ENCODE measurements around the gene NELL1. TPM values are rescaled to one million over a fixed set of nuclear protein-coding genes. Genes with fewer than 3 reads are reported as not detected.

Gene NELL1
- total RNA-seq, 2 donors from 2014 or later = 0.19 TPM; not detected in 1

DNA sequence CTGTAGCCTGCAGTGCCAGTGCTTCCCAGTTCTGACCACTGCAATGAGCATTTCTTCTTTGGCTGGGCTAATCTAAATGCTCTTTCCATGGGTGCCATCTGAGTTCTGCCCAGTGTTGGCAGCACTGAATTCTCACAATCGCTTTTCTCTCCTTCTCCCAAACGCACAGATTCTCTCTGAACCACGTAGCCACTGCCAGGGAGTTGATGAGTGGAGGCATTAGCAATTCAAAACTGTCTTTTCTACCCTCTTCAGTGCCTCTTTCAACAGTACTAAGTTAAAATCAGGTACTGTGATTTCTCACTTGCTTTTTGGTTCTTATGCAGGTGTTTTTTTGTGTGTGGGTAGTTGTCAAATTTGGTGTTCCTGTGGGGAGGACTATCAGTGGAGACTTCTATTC, 778.5 kb downstream of the NELL1 start:
- TF ChIP-seq, protein P1, sequence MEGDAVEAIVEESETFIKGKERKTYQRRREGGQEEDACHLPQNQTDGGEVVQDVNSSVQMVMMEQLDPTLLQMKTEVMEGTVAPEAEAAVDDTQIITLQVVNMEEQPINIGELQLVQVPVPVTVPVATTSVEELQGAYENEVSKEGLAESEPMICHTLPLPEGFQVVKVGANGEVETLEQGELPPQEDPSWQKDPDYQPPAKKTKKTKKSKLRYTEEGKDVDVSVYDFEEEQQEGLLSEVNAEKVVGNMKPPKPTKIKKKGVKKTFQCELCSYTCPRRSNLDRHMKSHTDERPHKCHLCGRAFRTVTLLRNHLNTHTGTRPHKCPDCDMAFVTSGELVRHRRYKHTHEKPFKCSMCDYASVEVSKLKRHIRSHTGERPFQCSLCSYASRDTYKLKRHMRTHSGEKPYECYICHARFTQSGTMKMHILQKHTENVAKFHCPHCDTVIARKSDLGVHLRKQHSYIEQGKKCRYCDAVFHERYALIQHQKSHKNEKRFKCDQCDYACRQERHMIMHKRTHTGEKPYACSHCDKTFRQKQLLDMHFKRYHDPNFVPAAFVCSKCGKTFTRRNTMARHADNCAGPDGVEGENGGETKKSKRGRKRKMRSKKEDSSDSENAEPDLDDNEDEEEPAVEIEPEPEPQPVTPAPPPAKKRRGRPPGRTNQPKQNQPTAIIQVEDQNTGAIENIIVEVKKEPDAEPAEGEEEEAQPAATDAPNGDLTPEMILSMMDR (IDR thresholded peaks at IDR 0.05) = no peak
- Histone ChIP-seq H3K9me3 (no peaks in the 10 kb centered on the region), H3K27me3 (no peaks in the 10 kb centered on the region), H3K4me3 (no peak overlapping the region), H3K9ac (ENCODE audit: low read depth in 2 of 2, low read length in 2 of 2) (no peak overlapping the region), H3K4me1 (no peaks in the 10 kb centered on the region), H3K27ac (no peak overlapping the region), H3K36me3 (no peaks in the 10 kb centered on the region)
- no peak for DNase-seq
- intact Hi-C loops (cut with DNase I) = no loop called here

DNA sequence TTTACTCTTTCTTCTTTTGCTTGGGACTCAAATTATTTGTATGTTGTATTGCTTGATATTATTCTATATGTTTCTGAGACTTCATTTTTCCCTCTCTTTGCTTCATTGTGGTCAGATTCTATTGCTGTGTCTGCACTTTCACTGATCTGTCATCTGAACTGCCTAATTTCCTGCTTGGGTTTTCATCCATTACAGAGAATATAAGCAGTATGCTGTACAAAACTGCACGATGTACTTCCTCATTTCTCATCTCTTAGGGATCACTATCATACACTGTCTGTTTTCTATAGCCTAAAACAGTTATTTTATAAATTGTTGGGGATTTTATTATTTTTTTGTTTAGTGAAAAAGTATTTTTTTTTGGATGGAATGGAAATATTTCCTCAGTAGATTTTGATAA, 786.8 kb downstream of the NELL1 start:
- TF ChIP-seq, protein P1 (IDR thresholded peaks at IDR 0.05) = no peak
- Histone ChIP-seq H3K9ac (ENCODE audit: low read depth in 2 of 2, low read length in 2 of 2) (no peak overlapping the region), H3K9me3 (no peaks in the 10 kb centered on the region), H3K36me3 (no peaks in the 10 kb centered on the region), H3K4me3 (no peak overlapping the region), H3K27ac (no peak overlapping the region), H3K27me3 (no peaks in the 10 kb centered on the region), H3K4me1 (no peaks in the 10 kb centered on the region)
- DNase-seq = no peak
- intact Hi-C loops (cut with DNase I) = no loop called here

DNA sequence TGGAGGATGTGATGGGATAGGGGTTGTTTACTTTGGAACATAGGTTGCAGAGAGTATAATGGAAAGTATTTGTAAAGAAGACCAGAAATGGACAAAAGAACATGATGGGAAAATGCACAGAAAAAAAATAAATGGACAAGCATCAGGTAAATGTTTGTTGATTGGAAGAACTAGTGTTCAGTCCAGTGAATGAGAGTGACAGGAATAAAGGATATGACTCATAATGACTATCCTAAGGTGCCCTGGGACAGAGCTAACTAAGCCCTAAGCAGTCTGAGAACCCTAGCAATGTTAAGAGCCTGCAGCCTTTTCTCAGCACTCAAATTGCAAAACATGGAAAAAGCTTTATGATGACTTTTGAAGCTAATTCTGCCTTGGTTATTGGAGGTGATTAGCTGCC, 790.7 kb downstream of the NELL1 start:
- Histone ChIP-seq H3K36me3 (no peaks in the 10 kb centered on the region), H3K4me1 (no peaks in the 10 kb centered on the region), H3K4me3 (no peak overlapping the region), H3K9me3 (no peaks in the 10 kb centered on the region), H3K27ac (no peak overlapping the region), H3K9ac (ENCODE audit: low read depth in 2 of 2, low read length in 2 of 2) (no peak overlapping the region), H3K27me3 (no peaks in the 10 kb centered on the region)
- TF ChIP-seq, protein P1 (IDR thresholded peaks at IDR 0.05) = no peak
- no peak for DNase-seq
- intact Hi-C loops (cut with DNase I) = no loop called here

DNA sequence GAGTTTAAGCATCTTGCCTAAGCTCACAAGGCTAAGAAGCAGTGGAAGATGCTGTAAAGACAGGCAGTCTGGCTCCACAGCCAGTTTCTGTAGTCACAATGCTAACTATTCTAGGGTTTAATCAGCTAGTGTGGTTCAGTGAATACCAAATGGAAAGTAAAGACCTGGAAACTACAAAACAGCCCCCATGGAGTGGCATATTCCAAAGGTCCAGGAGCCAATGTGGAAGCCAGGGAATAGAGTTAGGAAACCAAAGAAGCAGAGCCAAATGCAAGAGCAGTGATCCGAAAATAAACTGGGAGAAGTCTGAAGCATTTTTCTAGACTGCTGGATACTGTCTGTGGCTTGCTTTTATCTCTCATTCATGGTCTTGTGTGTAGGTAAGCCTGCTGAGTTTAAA, 792.3 kb downstream of the NELL1 start:
- Histone ChIP-seq H3K9ac (ENCODE audit: low read depth in 2 of 2, low read length in 2 of 2) (no peak overlapping the region), H3K36me3 (no peaks in the 10 kb centered on the region), H3K9me3 (no peaks in the 10 kb centered on the region), H3K27me3 (no peaks in the 10 kb centered on the region), H3K4me1 (no peaks in the 10 kb centered on the region), H3K27ac (no peak overlapping the region), H3K4me3 (no peak overlapping the region)
- intact Hi-C loops (cut with DNase I) = no loop called here
- no peak for DNase-seq
- TF ChIP-seq, protein P1 (IDR thresholded peaks at IDR 0.05) = no peak

DNA sequence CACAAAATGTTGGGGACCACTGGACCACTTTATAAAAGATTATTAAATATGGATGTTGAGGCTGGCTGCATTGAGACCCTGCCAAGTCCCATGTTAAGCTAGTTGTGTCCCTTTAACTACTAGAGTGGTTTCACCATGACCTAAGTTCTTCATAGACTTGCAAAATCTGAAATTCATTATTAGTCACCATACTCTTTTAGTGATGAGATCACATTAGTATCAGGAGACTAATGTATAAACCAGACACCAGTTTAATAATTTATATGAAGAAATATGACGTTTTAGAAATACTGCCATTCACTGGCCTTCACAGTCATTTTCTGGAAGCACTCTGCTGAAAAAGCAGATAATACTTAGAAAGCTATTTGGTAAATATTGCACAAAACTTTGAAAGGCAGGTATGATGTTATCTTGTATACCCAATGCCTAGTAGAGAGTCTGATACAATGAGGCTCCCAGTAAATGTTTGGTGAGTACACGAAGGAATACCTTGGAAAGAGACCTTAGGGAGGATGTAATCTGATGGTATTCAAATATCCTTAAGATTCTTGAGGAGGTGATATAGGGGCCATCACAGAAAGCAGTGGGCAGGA, 795.3 kb downstream of the NELL1 start:
- Histone ChIP-seq H3K9ac (ENCODE audit: low read depth in 2 of 2, low read length in 2 of 2) (no peak overlapping the region), H3K27me3 (no peaks in the 10 kb centered on the region), H3K4me1 (no peaks in the 10 kb centered on the region), H3K9me3 (no peaks in the 10 kb centered on the region), H3K4me3 (no peak overlapping the region), H3K27ac (no peak overlapping the region), H3K36me3 (no peaks in the 10 kb centered on the region)
- DNase-seq = no peak
- intact Hi-C loops (cut with DNase I) = no loop called here
- TF ChIP-seq, protein P1 (IDR thresholded peaks at IDR 0.05) = no peak

Measured in colonic mucosa (tissue), 4 donors.